KMS-11 (cell line): Measurements from ENCODE around the gene RNGTT.
"Not testable (repeated sequence)": the region's sequence is repeated elsewhere in the genome, so short reads cannot be mapped to it uniquely, and the experiment has no call there.

ENCODE experiments used
- H2AFZ ChIP-seq: fragments of 200-600 bp; sonication (generic); 2 replicates; pipeline ENCODE4 v1.6.1; 2016; ENCODE audit warnings: antibody characterized with exemption, mixed run types, low read depth
- H3K27ac ChIP-seq: fragments of 200-600 bp; sonication (generic); 2 replicates; pipeline ENCODE4 v1.6.1; 2016; ENCODE audit warnings: mild to moderate bottlenecking, mixed run types
- H3K27me3 ChIP-seq: fragments of 200-600 bp; sonication (generic); 2 replicates; pipeline ENCODE4 v1.6.1; 2017; ENCODE audit warnings: mild to moderate bottlenecking, low read depth, mixed run types, moderate library complexity; ENCODE audit not compliant: insufficient read depth
- H3K36me3 ChIP-seq: fragments of 200-600 bp; sonication (generic); 2 replicates; pipeline ENCODE4 v1.6.1; 2017; ENCODE audit warnings: mild to moderate bottlenecking, mixed run types; ENCODE audit not compliant: insufficient read depth
- H3K4me1 ChIP-seq: fragments of 200-600 bp; sonication (generic); 2 replicates; pipeline ENCODE4 v1.6.1; 2016; ENCODE audit warnings: mild to moderate bottlenecking, low read depth, mixed run types; ENCODE audit not compliant: poor library complexity, severe bottlenecking
- H3K4me2 ChIP-seq: fragments of 200-600 bp; sonication (generic); 2 replicates; pipeline ENCODE4 v1.7.0; 2016; ENCODE audit warnings: mild to moderate bottlenecking, mixed run types
- H3K4me3 ChIP-seq: fragments of 200-600 bp; sonication (generic); IDR thresholded peaks from 2 replicates; pipeline ENCODE4 v1.6.1; 2017; ENCODE audit warnings: low read depth, low read length, mixed read lengths; ENCODE audit not compliant: insufficient read depth
- H3K79me2 ChIP-seq: fragments of 200-600 bp; sonication (generic); 2 replicates; pipeline ENCODE4 v1.6.1; 2016; ENCODE audit warnings: low read depth, mixed run types; ENCODE audit not compliant: insufficient read depth
- H3K9ac ChIP-seq: fragments of 200-600 bp; sonication (generic); 2 replicates; pipeline ENCODE4 v1.6.1; 2016; ENCODE audit warnings: mild to moderate bottlenecking, mixed run types
- H4K20me1 ChIP-seq: fragments of 200-600 bp; sonication (generic); 2 replicates; pipeline ENCODE4 v1.6.1; 2016; ENCODE audit warnings: mild to moderate bottlenecking, mixed run types; ENCODE audit not compliant: insufficient read depth
- CTCF ChIP-seq: fragments of 200-600 bp; sonication (generic); conservative IDR thresholded peaks from 2 replicates; pipeline ENCODE4 v1.6.1; 2017; ENCODE audit warnings: low read depth, mild to moderate bottlenecking, antibody characterized with exemption, low read length, moderate library complexity, mixed read lengths

The RNGTT gene

GRCh38 chr6:88933521-88933920, 29.9 kb downstream of the RNGTT start:
- H4K20me1 ChIP-seq, result no peaks in the 10 kb centered on the region
- H3K9ac ChIP-seq, result no peak overlapping the region
- no peaks in the 10 kb centered on the region for H3K4me1 ChIP-seq
- no peaks in the 10 kb centered on the region for H3K36me3 ChIP-seq
- H3K27me3 ChIP-seq, result no peaks in the 10 kb centered on the region
- H3K79me2 ChIP-seq, result no peaks in the 10 kb centered on the region
- no peak overlapping the region for H3K4me2 ChIP-seq
- TF ChIP-seq CTCF, result no peak
- no peak overlapping the region for H2AFZ ChIP-seq
- H3K27ac ChIP-seq, result no peak overlapping the region
- no peak overlapping the region for H3K4me3 ChIP-seq

GRCh38 chr6:88932019-88932418, 31.4 kb downstream of the RNGTT start:
- not testable (repeated sequence) for H3K36me3 ChIP-seq, H3K4me1 ChIP-seq, H3K4me3 ChIP-seq, H4K20me1 ChIP-seq, H3K27me3 ChIP-seq, H3K9ac ChIP-seq, H3K4me2 ChIP-seq, H3K79me2 ChIP-seq, H3K27ac ChIP-seq, H2AFZ ChIP-seq

GRCh38 chr6:88922775-88923548, 40.5 kb downstream of the RNGTT start:
- Histone ChIP-seq H2AFZ (no peak overlapping the region), H3K4me2 (no peak overlapping the region), H3K79me2 (no peaks in the 10 kb centered on the region), H3K36me3 (no peaks in the 10 kb centered on the region), H3K27me3 (no peaks in the 10 kb centered on the region), H3K4me3 (no peak overlapping the region), H3K4me1 (peaks cover 7% of the 10 kb centered on the region), H4K20me1 (no peaks in the 10 kb centered on the region), H3K9ac (no peak overlapping the region), H3K27ac (no peak overlapping the region)
- TF ChIP-seq CTCF, result no peak

- Histone ChIP-seq H3K27me3 (no peaks in the 10 kb centered on the region), H3K36me3 (no peaks in the 10 kb centered on the region), H3K79me2 (no peaks in the 10 kb centered on the region), H4K20me1 (no peaks in the 10 kb centered on the region), H3K27ac (no peak overlapping the region), H3K4me3 (no peak overlapping the region), H3K4me2 (no peak overlapping the region), H3K9ac (no peak overlapping the region), H3K4me1 (peaks cover 11% of the 10 kb centered on the region), H2AFZ (no peak overlapping the region)
- no peak for TF ChIP-seq CTCF
Measured at GRCh38 chr6:88921734-88922133, 41.7 kb downstream of the RNGTT start.
